Measurements from ENCODE around the gene KIF1A.
"Not testable (repeated sequence)": the region's sequence is repeated elsewhere in the genome, so short reads cannot be mapped to it uniquely, and the experiment has no call there.

KIF1A gene

DNA sequence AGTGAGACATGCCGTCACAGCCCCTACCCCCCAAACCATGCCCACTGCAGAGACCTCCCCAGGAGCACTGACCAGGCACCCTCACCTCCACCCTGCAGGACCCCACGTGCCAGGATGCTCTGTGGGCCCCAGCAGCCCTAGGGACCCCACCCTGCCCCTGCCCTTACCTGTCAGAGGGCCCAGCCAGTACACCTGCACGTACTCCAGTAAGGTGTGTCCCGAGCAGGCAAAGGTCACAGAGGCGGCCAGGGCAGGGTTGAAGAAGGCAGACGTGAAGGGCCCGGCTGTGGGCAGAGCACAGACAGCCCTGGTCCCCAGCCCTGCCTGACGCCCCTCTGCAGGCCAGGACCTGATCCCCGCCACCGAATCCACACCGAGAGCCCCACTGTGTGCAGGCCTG is 139.8 kb downstream of the KIF1A start:
- not testable (repeated sequence) for DNase-seq

DNA sequence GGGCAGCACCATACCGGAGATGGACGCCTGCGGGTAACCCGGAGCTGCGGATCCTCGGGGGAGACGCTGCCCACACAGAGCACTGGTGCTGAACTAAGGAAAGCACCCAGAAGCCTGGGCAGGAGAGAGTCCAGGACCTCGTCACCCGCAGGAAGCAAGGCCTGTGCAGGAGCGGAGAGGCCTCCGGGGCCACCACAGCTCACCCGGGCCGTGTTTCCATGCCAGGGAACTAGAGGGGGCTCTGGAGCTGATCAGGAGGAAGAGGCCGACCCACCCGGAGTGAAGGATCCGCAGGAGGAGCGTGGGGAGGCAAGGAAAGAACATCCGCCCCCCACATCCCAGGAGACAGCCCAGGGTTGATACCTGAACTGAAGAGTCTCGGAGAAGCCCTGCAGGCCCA is 141.1 kb downstream of the KIF1A start:
- DNase-seq: not testable (repeated sequence)

DNA sequence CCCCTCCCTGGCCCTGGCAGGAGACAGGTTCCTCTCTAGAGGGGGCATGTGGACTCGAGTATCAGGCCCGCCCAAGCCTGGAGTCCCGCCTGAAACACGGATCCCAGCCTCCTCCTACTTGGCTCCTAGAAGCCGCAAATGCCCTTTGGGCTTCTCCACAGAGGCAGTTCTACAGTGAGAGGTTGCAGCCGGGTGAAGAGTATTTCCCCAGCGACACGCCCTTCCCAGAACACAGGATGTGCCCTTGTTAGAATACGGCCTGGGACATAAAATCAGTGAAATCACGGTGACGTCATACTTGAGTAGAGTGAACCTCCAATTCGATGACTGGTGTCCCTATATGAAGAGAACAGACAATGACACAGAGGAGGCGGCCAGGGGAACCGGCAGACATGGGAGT is 142.0 kb downstream of the KIF1A start:
- not testable (repeated sequence) for DNase-seq

DNA sequence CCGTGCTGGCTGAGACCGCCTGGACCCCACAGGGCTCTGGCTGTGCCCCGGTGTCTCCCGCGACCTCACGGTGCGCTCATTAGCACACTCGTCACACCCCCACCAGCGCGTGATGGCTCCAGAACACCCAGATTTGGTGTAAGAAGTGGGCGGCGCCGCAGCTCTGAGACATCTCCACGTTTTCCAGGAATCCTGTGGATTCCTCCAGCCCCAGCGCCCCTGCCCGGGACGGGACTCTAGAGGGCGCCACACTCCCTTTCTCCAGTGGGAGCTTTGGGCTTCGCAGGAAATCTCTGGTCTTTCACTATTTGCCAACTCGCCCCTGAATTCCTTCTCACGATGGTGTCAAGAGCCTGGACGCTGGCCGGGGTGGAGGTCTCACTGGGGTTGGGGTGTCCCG is 144.7 kb downstream of the KIF1A start:
- DNase-seq: not testable (repeated sequence)

DNA sequence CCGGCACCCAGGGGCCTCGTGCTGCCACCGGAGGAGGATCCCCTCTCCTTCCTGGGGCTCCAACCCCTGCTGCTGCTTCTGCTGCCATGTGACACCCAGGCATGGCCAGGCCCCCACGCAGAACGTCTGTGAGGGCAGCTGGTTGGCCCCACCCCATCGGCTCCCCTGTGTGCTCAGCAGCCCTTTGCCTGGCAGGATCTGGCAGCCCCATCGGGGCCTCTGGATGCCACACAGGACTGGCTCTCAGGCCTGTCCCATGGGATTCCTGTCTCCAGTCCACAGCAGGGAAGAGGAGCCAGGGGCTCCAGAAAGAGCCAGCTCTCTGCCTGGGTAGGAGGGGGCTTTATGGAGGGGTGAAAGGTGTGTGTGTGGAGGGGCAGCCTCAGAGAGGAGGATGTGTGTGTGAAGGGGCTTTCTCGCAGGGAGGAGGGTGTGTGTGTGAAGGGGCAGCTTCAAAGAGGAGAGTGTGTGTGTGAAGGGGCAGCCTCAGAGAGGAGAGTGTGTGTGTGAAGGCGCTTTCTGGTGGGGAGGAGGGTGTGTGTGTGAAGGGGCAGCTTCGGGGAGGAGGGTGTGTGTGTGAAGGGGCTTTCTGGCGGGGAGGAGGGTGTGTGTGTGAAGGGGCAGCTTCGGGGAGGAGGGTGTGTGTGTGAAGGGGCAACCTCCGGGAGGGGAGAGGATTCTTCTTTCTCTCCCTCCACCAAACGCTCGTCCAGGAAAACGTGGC is 145.4 kb downstream of the KIF1A start:
- not testable (repeated sequence) for DNase-seq

DNA sequence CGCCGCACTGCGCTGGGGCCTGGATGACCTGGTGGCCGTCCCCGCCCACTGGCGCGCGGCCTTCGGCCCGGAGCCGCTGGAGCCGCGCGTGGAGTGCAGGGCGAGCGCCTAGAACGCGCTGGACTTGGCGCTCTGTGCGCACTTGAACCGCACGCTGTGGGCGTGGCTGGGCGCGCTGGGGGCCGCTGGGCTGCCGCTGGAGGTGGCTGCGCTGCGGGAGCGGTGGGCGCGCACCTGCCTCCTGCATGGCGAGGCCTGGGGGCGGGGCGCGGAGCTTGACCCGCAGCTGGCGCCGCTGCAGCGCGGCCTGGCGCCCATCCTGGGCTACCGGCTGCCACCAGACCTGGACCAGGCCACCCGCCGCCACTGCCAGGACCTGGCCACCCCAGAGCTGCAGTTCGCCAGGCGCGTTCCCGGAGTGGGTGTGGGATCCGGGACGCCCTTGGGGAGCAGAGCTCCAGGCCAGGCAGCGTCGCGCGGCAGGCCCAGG is 147.3 kb downstream of the KIF1A start:
- no peak for DNase-seq

DNA sequence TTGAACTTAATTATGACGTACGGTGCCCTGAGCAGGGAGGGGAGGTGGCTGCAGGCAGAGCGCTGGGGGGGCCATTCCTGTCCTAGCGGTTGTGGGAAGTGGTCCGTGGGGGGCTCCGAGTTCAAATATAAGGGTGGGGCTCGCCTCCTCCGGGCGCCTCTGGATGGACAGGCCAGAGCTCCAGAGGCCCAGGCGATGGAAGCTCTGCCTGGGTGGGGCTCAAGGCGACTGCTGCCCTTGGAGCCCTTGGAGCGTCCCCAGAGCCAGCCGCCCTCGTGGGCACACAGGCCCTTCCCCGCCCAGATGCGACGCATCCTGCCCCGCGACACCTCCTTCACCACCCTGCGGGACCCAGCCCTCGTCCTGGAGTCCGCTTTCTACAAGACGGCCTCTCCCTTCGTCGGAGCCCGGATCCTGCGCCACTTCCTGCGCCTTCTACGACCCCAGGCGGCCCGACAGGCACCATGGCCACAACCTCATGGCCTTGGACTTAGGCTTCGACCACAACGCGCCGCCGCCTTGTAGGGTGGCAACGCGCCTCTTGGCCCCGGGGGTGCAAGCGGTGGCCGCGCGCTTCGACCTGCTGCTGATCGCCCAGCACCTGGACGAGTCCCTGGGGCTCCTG is 147.8 kb downstream of the KIF1A start:
- no peak for DNase-seq

DNA sequence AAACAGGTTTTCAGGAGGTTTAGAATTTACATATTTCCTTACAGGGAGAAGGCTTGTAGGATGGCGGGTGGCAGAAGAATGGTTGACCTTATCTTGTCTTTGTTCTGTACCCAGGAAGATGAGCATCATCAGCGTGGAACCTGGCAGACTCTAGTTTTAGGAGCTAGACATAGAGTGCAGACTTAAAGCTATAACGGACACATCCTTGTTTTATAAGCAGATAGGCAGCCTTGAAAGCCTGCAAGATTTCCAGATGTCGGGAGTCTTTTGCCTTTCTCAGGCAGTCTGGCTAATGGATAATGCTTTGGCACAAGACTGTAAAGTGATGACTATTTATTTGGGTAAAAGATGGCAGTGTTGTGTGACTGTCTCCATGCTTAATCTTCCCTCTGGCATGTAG is 149.1 kb downstream of the KIF1A start:
- no peak for DNase-seq

DNA sequence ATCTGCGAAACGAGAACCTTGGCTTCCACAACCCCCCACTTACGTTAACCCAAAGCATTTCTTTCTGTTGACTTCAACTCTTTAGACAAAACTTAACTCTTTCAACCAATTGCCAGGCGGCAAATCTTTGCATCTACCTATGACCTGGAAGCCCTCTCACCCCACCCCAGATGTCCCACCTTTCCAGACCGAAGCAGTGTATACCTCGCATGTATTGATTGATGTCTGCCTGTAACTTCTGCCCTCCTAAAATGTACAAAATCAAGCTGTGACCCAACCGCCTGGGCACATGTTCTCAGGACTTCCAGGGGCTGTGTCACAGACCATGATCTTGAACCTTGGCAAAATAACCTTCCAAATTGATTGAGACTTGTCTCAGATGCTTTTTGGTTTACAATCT is 149.6 kb downstream of the KIF1A start:
- DNase-seq: no peak

DNA sequence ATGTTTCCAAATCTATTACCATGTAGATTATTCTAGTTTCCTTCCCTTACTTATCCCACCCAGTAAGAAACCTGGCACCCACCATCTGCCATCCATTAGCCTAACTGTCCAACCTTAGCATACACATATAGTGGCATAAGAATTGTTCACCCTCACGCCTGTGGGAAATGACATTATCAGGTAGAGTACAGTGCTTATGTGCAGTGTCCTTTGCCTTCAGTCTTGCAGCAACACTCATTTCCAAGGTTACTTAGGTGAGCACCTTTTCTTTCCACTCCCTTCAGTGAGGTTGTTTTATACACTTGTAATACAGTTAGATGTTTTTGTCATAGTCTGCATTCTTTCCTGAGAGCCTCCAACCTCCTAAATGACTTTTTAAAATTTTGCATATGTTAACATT is 155.4 kb downstream of the KIF1A start:
- DNase-seq: no peak

Data from NCI-H1417 treated with DMSO at 0.1 percent for 48 hours (cell line).